ENCODE results near the gene FITM1. TPM values are rescaled to one million over a fixed set of nuclear protein-coding genes. Genes with fewer than 3 reads are reported as not detected.

The FITM1 gene
- total RNA-seq, 1 donor from 2014 or later = 0.51 TPM

GRCh38 chr14:24141097-24141880, 10.8 kb downstream of the FITM1 start, which contains the start of gene EMC9:
EMC9 (minus strand) TSS chr14:24141591; CDS start chr14:24141304, 287 bp downstream.
- peak; percentile 100 for DNase-seq

GRCh38 chr14:24143511-24143910, 13.1 kb downstream of the FITM1 start:
- DNase-seq = no peak

GRCh38 chr14:24144451-24144850, 14.0 kb downstream of the FITM1 start:
- no peak for DNase-seq

GRCh38 chr14:24145219-24145618, 14.8 kb downstream of the FITM1 start:
- no peak for DNase-seq

- no peak for DNase-seq
Observed at GRCh38 chr14:24145690-24146452, 15.4 kb downstream of the FITM1 start.

- peak; percentile 98 for DNase-seq
Observed at GRCh38 chr14:24146453-24146977, 16.1 kb downstream of the FITM1 start, which contains the start of gene PSME2. PSME2 (minus strand) TSS chr14:24146610; CDS start chr14:24146581, 29 bp downstream.

GRCh38 chr14:24146978-24147760, 16.7 kb downstream of the FITM1 start, which contains the start of gene RNF31:
RNF31 (plus strand) TSS chr14:24147498; CDS start chr14:24147699, 201 bp downstream.
- peak; percentile 98 for DNase-seq

- DNase-seq = no peak
Observed at GRCh38 chr14:24147761-24148428, 17.4 kb downstream of the FITM1 start.

GRCh38 chr14:24149302-24149969, 19.0 kb downstream of the FITM1 start:
- no peak for DNase-seq

GRCh38 chr14:24150061-24150460, 19.6 kb downstream of the FITM1 start:
- DNase-seq = no peak

GRCh38 chr14:24150567-24150966, 20.1 kb downstream of the FITM1 start:
- DNase-seq = no peak

- DNase-seq = no peak
Observed at GRCh38 chr14:24150993-24151392, 20.5 kb downstream of the FITM1 start.

GRCh38 chr14:24151404-24152080, 21.1 kb downstream of the FITM1 start:
- DNase-seq = no peak

- DNase-seq = no peak
Observed at GRCh38 chr14:24155100-24155499, 24.6 kb downstream of the FITM1 start.

- no peak for DNase-seq
Observed at GRCh38 chr14:24156840-24157239, 26.4 kb downstream of the FITM1 start.

GRCh38 chr14:24157331-24157730, 26.9 kb downstream of the FITM1 start:
- no peak for DNase-seq

- no peak for DNase-seq
Observed at GRCh38 chr14:24159777-24160498, 29.5 kb downstream of the FITM1 start.

GRCh38 chr14:24160499-24160849, 30.0 kb downstream of the FITM1 start:
- DNase-seq = no peak

- peak; percentile 97 for DNase-seq
Observed at GRCh38 chr14:24160850-24161804, 30.7 kb downstream of the FITM1 start, which contains the start of gene IRF9. IRF9 (plus strand) TSS chr14:24161265; CDS start chr14:24162145, 880 bp downstream.

Data from dermis blood vessel endothelial cell (primary cell).